Panc1 (cell line): Measurements from ENCODE around the gene MTX1. TPM values are rescaled to one million over a fixed set of nuclear protein-coding genes. Genes with fewer than 3 reads are reported as not detected.
"Not testable (repeated sequence)": the region's sequence is repeated elsewhere in the genome, so short reads cannot be mapped to it uniquely, and the experiment has no call there.

Experiments used
- ATAC-seq: fragments of 200-7000 bp; cut with Tn5 transposase; 2 replicates; pipeline ENCODE4 v1.9.1; 2020; ENCODE audit warnings: mild to moderate bottlenecking, moderate library complexity
- BruUV-seq: library from RNA; stranded (reverse); fragments of 400-500 nt; replicated peaks from 2 replicates; lab custom pipeline; 2021; lab: Mats Ljungman, UMichigan
- CTCF ChIA-PET: fragments of 300-600 bp; sonication (Branson Sonifier 250); formaldehyde crosslinking; loops from one replicate; lab custom pipeline; 2022; ENCODE audit warnings: antibody characterized with exemption; lab: Charles Lee
- POLR2A ChIA-PET: fragments of 300-600 bp; sonication (Branson Sonifier 250); formaldehyde crosslinking; loops from one replicate; lab custom pipeline; 2022; ENCODE audit warnings: antibody characterized with exemption; lab: Charles Lee
- DNase-seq: peaks from one replicate; pipeline ENCODE4 v3.0.0-alpha.2; 2010; ENCODE audit warnings: low read depth, low spot score
- H3K27ac ChIP-seq: 2 replicates; pipeline ENCODE4 v1.5.1; 2011; ENCODE audit warnings: mild to moderate bottlenecking, low read length, inconsistent platforms
- H3K27me3 ChIP-seq: fragments of 200-500 bp; sonication (Bioruptor generic); 2 replicates; pipeline ENCODE4 v1.6.0; 2014; ENCODE audit warnings: low read length, inconsistent platforms; ENCODE audit not compliant: control insufficient read depth, insufficient read depth
- H3K36me3 ChIP-seq: fragments of 200-500 bp; sonication (Bioruptor generic); 2 replicates; pipeline ENCODE4 v1.5.1; 2014; ENCODE audit warnings: inconsistent platforms, mild to moderate bottlenecking, low read length, moderate library complexity; ENCODE audit not compliant: control insufficient read depth, insufficient read depth
- H3K4me1 ChIP-seq: 2 replicates; pipeline ENCODE4 v1.5.1; 2011; ENCODE audit warnings: inconsistent platforms, mild to moderate bottlenecking, low read length, moderate library complexity; ENCODE audit not compliant: control insufficient read depth, insufficient read depth
- H3K4me3 ChIP-seq, 2 experiments: 2 replicates each; pipeline ENCODE4 v1.5.1; 2011 to 2012; ENCODE audit warnings: low read depth in 2 of 2, low read length in 2 of 2, mild to moderate bottlenecking in 2 of 2, inconsistent platforms in 1 of 2, moderate library complexity in 1 of 2
- H3K9me3 ChIP-seq: fragments of 200-500 bp; sonication (Bioruptor generic); 2 replicates; pipeline ENCODE4 v1.5.1; 2014; ENCODE audit warnings: low read depth, mild to moderate bottlenecking, inconsistent platforms, low read length, moderate library complexity; ENCODE audit not compliant: control insufficient read depth, insufficient read depth
- CTCF ChIP-seq: fragments of 450-650 bp; IDR thresholded peaks from 2 replicates; pipeline ENCODE4 v1.5.1; 2017; ENCODE audit warnings: mild to moderate bottlenecking
- POLR2AphosphoS5 ChIP-seq: IDR thresholded peaks from 2 replicates; pipeline ENCODE4 v1.6.1; 2012; ENCODE audit warnings: mild to moderate bottlenecking, low read depth, low read length, moderate library complexity
- REST ChIP-seq, 2 experiments: IDR thresholded peaks; 2 replicates each; pipeline ENCODE4 v1.6.1; 2011 to 2012; ENCODE audit warnings: low read depth in 2 of 2, control low read depth in 1 of 2, low read length in 1 of 2, mild to moderate bottlenecking in 1 of 2, moderate library complexity in 1 of 2; ENCODE audit not compliant: insufficient read depth in 1 of 2
- SIN3A ChIP-seq: IDR thresholded peaks from 2 replicates; pipeline ENCODE4 v1.6.1; 2012; ENCODE audit warnings: low read depth, mild to moderate bottlenecking, low read length, moderate library complexity, borderline replicate concordance; ENCODE audit not compliant: insufficient read depth
- TCF7L2 ChIP-seq: IDR thresholded peaks from 2 replicates; pipeline ENCODE4 v1.6.1; 2011; ENCODE audit warnings: mild to moderate bottlenecking, low read depth, low read length, inconsistent platforms
- in situ Hi-C: cut with HindIII; loops from 2 replicates; pipeline ENCODE4 v1.10.0; 2016; ENCODE audit warnings: low sequenced_read_pairs, low pct_unique_long_range_greater_than_20kb
- intact Hi-C: fragments of 100-400 bp; cut with micrococcal nuclease; formaldehyde crosslinking; loops from one replicate; pipeline ENCODE4 v1.10.0; 2022; ENCODE audit not compliant: unreplicated experiment
- total RNA-seq: library from RNA; stranded (reverse); gene quantifications from one replicate; pipeline ENCODE4 v1.2.1, GENCODE V29; 2021; ENCODE audit not compliant: unreplicated experiment

MTX1 gene
- total RNA-seq, 1 experiment from 2014 or later = 53.6 TPM

- no peak for ATAC-seq
- Histone ChIP-seq H3K27me3 (no peaks in the 10 kb centered on the region), H3K9me3 (no peaks in the 10 kb centered on the region), H3K27ac (peak overlapping the region; percentile 95), H3K4me1 (peaks cover 24% of the 10 kb centered on the region), H3K4me3 (peak overlapping the region; percentile 60 to 85), H3K36me3 (no peaks in the 10 kb centered on the region)
- intact Hi-C loops = no loop called here
- DNase-seq = no peak
- CTCF ChIA-PET = interaction anchor here (1.2 kb wide), 1 partner anchor 8 kb away, joined by 3 read pairs; no protein-coding TSS in a partner anchor
- BruUV-seq = no TSS peak
- POLR2A ChIA-PET = interaction anchor here (0.7 kb wide), 1 partner anchor 35 kb away, joined by 6 read pairs; no protein-coding TSS in a partner anchor
- in situ Hi-C loops = no loop called here
- no peak for TF ChIP-seq CTCF
- no peak for TF ChIP-seq SIN3A
- TF ChIP-seq POLR2AphosphoS5 = no peak
- no peak for TF ChIP-seq REST (IDR thresholded peaks at IDR 0.05; ENCODE audit: insufficient read depth in 1 of 2, low read depth in 2 of 2, low read length in 1 of 2)
- no peak for TF ChIP-seq TCF7L2
Measured at GRCh38 chr1:155245163-155245524, 36.6 kb downstream of the MTX1 start.

GRCh38 chr1:155246796-155247195, 38.3 kb downstream of the MTX1 start:
- intact Hi-C loops, BruUV-seq: not testable (repeated sequence)

GRCh38 chr1:155247667-155248553, 39.4 kb downstream of the MTX1 start:
- in situ Hi-C loops = no loop called here
- no peaks in the 10 kb centered on the region for H3K27me3 ChIP-seq
- ChIA-PET POLR2A (no interaction called here), CTCF (no interaction called here)
- no peak for TF ChIP-seq REST (IDR thresholded peaks at IDR 0.05; ENCODE audit: insufficient read depth in 1 of 2, low read depth in 2 of 2, low read length in 1 of 2)
- no peak for TF ChIP-seq TCF7L2
- TF ChIP-seq SIN3A = no peak
- no peak for TF ChIP-seq POLR2AphosphoS5
- TF ChIP-seq CTCF = no peak
- H3K4me3 ChIP-seq = no peak overlapping the region
- DNase-seq (no peak), ATAC-seq (no peak)
- intact Hi-C loops = no loop called here
- no TSS peak for BruUV-seq
- peaks cover 16% of the 10 kb centered on the region for H3K4me1 ChIP-seq
- H3K36me3 ChIP-seq = no peaks in the 10 kb centered on the region
- H3K9me3 ChIP-seq = no peaks in the 10 kb centered on the region
- no peak overlapping the region for H3K27ac ChIP-seq

More at GRCh38 chr1:155246796-155247195, 38.3 kb downstream of the MTX1 start:
- in situ Hi-C loops, H3K27me3 ChIP-seq, H3K36me3 ChIP-seq, ATAC-seq, H3K9me3 ChIP-seq, H3K4me3 ChIP-seq, DNase-seq, H3K27ac ChIP-seq, CTCF ChIA-PET: not testable (repeated sequence)
- peaks cover 21% of the 10 kb centered on the region for H3K4me1 ChIP-seq
- POLR2A ChIA-PET = interaction anchor here (0.6 kb wide), 1 partner anchor 51 kb away, joined by 6 read pairs; no protein-coding TSS in a partner anchor
